NCI-H1048 (cell line): ENCODE measurements around the gene HCRTR2.
"Not testable (repeated sequence)": the region's sequence is repeated elsewhere in the genome, so short reads cannot be mapped to it uniquely, and the experiment has no call there.

Experiments
- DNase-seq: peaks from one replicate; lab custom pipeline; 2025; lab: John Stamatoyannopoulos, UW

The HCRTR2 gene

GRCh38 chr6:55174211-55175026 lies at the start of gene HCRTR2:
Gene HCRTR2 (plus strand): TSS chr6:55174515. CDS start chr6:55174588, 73 bp downstream.
- no peak for DNase-seq

DNA sequence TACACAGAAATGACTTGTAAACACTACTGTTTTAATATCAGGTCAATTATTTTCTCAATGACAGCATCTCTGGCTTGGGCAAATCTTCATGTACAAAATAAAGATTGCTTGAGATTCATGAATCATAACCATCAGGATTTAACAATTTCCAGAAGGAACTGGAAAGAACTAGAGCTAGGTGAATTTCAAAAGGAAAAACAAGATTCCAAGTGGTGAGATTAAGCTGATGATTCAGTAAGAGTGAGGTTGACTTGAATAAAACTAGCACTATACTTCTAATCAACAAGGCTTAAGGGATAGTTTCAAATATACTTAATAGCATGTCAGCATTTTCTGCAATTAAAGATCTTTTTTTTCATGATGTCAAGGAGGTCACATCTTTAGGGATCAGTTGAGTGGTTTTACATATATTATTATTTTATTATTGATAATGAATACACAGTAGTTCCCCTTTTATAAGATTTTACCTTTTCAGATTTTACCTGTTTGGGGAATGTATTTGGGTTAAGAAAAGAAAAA lies 43.5 kb upstream of the HCRTR2 start:
- no peak for DNase-seq

GRCh38 chr6:55131616-55132015 lies 42.7 kb upstream of the HCRTR2 start:
- no peak for DNase-seq

DNA sequence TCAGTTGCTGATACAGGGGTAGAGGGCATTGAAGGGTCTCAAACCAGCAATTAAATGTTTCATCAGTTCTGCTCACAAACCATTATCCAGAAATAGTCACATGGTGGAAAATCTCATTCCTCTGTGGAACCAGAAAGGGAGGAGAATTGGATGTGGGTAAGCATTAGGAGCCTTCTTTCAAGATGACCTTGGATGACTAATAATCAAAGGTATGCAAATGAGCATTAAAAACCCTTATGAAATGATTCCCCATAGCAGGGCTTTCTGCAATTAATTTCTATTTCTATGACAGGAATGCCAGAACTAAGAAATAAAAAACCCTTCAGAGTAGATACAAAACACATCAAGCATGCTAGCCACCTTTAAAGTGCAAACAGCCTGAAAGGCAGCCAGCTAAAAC lies 37.4 kb upstream of the HCRTR2 start:
- DNase-seq, result no peak

DNA sequence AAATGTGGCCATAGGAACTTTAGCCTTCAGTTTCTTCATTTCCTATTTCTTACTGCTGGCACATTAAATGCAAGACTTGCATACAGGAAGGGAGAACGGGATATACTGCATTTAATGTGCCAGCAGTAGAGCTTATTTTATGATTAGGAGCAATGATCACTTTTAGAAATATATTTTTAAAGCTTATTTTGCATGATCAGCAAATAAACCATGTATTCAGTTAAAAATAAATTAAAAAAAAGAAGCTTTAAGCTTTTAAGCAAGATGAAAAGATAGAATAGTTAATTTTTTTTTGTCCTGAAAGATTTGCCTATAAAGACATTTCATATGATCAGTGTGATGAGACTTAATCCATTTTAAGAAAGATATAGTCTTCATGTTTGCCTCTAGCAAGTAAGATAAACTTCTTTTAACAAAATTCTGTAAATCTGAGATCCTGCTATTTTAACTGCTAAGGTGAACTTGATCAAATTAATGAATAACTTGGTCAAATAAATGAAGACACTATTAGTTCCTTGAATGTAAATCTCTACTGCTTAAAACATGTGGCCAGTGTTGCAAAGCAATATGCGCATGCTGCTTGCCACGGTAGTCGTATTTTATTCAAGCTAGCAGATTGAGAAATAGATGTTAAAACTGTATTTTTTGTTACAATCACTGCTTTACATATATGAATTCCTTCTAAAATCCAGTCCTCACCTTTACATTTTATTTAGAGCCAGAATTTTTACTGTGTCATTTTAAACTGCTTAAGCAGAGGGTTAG lies 36.2 kb upstream of the HCRTR2 start:
- DNase-seq, result no peak

DNA sequence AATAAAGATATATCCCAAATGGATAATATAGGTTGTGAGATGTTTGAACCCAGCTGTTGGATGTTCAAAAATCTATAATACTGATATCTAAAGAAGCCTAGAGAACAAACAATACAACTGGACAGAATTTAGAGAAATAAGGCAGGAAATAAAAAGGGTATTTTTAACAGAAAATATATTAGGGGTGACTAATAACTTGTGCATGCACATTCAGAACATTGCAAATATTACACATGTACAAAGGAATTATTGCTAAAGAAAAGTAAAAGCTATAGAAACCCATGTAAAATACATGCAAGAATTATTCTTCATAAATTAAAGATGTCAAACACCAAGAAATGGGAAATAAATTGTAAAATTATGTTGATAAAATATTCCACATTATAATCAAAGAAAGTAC lies 32.7 kb upstream of the HCRTR2 start:
- no peak for DNase-seq

DNA sequence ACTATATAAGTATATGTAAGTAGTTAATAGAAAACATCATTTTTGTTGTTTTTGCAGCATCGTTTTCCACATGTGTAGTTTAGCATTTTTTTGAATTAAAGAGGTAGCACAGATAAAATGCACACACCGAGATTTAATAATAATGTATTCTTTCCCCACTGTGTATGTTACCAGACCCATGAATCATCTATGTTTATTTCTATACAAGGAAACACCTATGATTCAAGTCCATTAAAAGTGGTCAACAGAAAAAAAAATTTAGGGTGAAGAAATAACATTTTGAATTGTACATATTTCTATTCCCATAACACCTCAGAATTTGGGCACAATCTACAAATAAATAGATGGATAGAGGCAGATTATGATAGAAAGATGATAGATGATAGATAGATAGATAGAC lies 31.7 kb upstream of the HCRTR2 start:
- DNase-seq, result no peak

DNA sequence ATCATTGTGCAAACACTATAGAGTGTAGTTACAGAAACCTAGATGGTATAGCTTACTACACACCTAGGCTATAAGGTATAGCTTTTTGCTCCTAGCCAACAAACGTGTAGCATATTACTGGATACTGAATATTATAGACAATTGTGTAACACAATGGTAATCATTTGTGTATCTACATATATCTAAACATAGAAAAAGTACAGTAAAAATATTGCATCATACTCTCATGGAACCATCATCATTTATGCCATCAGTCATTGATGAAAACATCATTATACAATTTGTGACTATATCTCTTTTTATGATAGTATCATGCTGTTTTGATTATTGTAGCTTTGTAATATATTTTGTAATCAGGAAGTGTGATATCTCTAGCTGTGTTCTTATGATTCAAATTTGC lies 21.0 kb upstream of the HCRTR2 start:
- DNase-seq, result no peak

DNA sequence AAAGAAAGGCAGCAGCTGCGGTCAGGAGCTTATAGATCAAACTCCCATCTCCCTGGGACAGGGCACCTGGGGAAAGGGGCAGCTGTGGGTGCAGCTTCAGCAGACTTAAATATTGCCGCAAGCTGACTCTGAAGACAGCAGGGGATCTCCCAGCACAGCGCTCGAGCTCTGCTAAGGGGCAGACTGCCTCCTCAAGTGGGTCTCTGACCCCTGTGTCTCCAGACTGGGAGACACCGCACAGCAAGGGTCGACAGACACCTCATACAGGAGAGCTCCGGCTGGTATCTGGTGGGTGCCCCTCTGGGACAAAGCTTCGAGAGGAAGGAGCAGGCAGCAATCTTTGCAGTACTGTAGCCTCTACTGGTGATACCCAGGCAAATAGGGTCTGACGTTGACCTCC lies 15.5 kb upstream of the HCRTR2 start:
- not testable (repeated sequence) for DNase-seq

- no peak for DNase-seq
These were observed 6.5 kb upstream of the HCRTR2 start for GRCh38 chr6:55167860-55168259.

DNA sequence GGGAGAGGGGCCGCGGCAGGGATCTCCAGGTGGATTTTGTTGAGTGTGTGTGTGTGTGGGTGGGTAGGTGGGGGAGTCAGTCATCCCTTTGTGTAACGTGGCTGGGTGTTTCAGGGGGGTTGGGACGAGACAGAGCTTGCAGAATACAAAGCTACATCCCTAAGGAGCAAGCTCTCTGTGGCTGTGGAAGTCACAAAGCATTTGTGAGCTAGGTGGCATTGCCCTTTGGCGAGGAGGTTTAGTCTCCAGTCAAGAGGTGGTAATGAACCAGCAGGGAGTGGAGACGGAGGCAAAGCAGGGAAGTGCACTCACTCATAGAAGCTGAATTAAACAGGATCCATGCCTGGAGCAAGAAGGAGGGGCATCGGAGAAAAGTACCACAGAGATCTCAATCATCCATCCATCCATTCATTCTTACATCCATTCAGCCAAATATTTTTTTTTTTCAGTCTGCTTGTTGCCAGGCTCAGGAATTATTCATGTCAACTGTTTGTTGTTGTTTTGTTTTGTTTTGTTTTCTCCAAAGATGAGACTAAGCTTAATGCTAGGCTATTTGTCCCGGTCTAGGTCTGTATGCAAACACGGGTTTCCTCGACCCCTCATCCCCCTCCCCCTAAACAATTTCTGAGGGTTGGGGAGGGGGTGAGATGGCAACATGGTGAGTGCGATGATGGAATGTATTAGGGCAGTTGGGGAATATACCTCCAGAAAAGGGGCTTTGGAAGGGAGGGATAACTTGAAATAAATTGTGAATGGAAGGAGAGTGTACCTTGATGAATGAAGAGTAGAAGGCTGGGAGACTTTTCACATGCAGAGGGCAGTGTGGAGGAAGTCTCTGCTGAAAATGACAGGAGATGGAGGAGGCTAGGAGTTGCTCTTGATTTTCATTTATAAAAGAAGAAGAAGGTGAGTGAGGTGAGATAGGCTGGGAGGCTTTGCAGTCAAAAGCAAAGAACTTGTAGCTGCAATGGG lies 1.0 kb downstream of the HCRTR2 start:
- DNase-seq, result no peak

GRCh38 chr6:55176958-55177357 lies 2.6 kb downstream of the HCRTR2 start:
- DNase-seq, result no peak

DNA sequence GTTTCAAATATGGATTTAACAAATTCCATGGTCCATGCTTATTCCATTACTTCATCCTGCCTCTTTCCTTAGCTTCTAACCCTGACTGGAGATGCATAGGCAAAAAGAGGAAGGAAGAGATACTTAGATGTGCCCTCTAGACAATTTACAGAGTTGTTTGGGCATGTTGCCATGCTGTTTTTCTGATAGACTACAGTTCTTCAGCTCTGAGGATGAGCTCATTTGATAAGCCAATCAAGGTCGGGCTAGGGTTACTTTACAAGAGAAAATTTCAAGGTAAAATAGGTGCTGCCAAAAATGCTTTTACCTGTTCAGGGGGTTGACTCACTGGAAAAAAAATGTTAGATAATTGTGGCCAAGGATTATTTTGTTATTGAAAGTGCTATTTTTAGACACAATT lies 5.9 kb downstream of the HCRTR2 start:
- no peak for DNase-seq

DNA sequence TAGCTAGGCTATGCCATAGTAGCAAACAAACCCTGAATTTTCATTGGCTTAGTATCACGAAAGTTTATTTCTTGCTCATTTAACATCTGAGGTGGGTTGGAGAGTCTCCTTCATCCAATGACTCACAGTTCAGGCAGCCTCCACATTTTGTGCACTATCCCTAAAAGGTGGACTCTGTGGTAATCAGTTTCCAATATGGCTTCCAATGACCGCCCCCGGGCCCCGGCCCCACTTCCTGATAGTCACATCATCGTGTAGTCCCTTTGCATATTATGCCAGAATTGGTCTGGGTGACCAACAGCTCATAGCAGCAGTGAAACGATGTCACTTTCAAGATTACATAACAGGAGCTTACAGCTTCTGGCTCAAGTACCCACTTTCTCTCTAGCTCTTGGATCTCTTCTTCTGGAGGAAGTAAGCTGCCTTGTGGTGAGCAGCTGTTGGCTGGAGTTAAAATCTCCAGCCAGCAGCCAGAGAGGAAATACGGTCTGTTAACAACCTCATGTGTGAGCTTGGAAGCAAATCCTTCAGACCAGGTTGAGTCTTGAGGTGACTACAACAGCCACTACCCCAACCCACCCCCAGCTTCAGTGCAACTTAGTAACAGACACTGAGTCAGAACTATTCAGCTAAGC lies 7.8 kb downstream of the HCRTR2 start:
- no peak for DNase-seq

GRCh38 chr6:55184782-55185530 lies 10.6 kb downstream of the HCRTR2 start:
- DNase-seq, result no peak

- DNase-seq, result no peak
These were observed 24.4 kb downstream of the HCRTR2 start for GRCh38 chr6:55198715-55199114.

DNA sequence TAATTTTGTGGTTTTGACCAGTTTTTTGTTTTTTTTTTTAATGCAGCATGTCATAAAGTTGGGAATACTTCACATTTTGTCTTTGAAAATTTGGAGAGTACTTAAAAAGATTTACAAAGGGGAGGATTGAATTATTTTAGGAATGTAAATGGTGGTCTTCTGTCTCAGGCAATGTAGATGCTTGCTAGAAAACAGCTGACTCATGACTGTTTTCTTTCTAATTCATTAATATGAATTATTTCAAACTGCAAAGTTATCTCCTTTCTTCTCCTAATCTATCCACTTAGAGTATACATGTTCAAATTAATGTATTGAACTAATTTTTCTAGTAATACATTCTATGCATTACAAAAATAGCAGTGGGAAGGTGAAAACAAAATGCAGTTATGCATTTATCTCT lies 24.9 kb downstream of the HCRTR2 start:
- no peak for DNase-seq

- no peak for DNase-seq
These were observed 34.5 kb downstream of the HCRTR2 start for GRCh38 chr6:55208478-55209458.

GRCh38 chr6:55210952-55211351 lies 36.6 kb downstream of the HCRTR2 start:
- no peak for DNase-seq

- no peak for DNase-seq
These were observed 37.8 kb downstream of the HCRTR2 start for GRCh38 chr6:55212156-55212555.
